Parathyroid adenoma (tissue), 2 donors: ENCODE measurements around the gene KIAA0753.
"Not testable (repeated sequence)": the region's sequence is repeated elsewhere in the genome, so short reads cannot be mapped to it uniquely, and the experiment has no call there.

Experiments
- H2AFZ ChIP-seq: fragments of 300-600 bp; sonication (generic); one replicate; pipeline ENCODE4 v1.7.0; 2017; ENCODE audit warnings: antibody characterized with exemption, mild to moderate bottlenecking
- H3K27ac ChIP-seq: fragments of 300-600 bp; sonication (generic); one replicate; pipeline ENCODE4 v1.7.0; 2017
- H3K27me3 ChIP-seq: fragments of 300-600 bp; sonication (generic); one replicate; pipeline ENCODE4 v1.7.0; 2017; ENCODE audit warnings: low read length; ENCODE audit not compliant: control insufficient read depth, insufficient read depth
- H3K36me3 ChIP-seq: fragments of 300-600 bp; sonication (generic); one replicate; pipeline ENCODE4 v1.7.0; 2017; ENCODE audit warnings: low read length; ENCODE audit not compliant: control insufficient read depth, insufficient read depth
- H3K4me1 ChIP-seq: fragments of 300-600 bp; sonication (generic); one replicate; pipeline ENCODE4 v1.7.0; 2017; ENCODE audit warnings: control low read depth
- H3K4me2 ChIP-seq: fragments of 300-600 bp; sonication (generic); one replicate; pipeline ENCODE4 v1.7.0; 2017; ENCODE audit warnings: low read length
- H3K4me3 ChIP-seq: fragments of 300-600 bp; sonication (generic); one replicate; pipeline ENCODE4 v1.7.0; 2017; ENCODE audit warnings: low read depth, low read length
- H3K79me2 ChIP-seq: fragments of 300-600 bp; sonication (generic); one replicate; pipeline ENCODE4 v1.7.0; 2017; ENCODE audit warnings: control low read depth
- H3K9ac ChIP-seq: fragments of 300-600 bp; sonication (generic); one replicate; pipeline ENCODE4 v1.7.0; 2017; ENCODE audit warnings: mild to moderate bottlenecking
- H3K9me3 ChIP-seq: fragments of 300-600 bp; sonication (generic); one replicate; pipeline ENCODE4 v1.7.0; 2017; ENCODE audit warnings: low read length; ENCODE audit not compliant: control insufficient read depth
- TF ChIP-seq, protein P1 (sequence below): fragments of 300-600 bp; sonication (generic); IDR thresholded peaks from one replicate; pipeline ENCODE4 v1.7.0; 2017; ENCODE audit warnings: antibody characterized with exemption, mild to moderate bottlenecking
- donor health status: primary hyperparathyroidism.

The KIAA0753 gene

DNA sequence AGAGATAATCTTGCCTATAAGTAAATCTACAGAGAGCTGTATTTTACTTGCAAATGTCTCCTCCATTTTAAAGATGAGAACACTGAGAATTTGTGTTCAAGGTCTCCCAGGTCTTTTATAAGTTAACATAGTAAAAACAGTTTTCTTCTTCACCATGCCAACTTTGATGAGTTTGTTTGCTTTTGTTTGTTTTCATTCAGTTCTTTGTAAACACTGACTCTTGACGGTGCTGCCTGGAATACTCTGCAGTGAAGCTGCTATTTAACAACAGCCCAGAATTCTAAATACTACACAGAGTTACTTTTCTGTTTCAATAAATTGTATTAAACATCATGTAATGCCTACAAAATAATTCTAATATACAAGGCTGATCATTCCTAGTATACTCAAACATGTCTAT lies 42.8 kb downstream of the KIAA0753 start:
- Histone ChIP-seq H3K36me3 (no peaks in the 10 kb centered on the region), H3K4me2 (no peak overlapping the region), H3K27me3 (no peaks in the 10 kb centered on the region), H3K79me2 (no peaks in the 10 kb centered on the region), H3K4me1 (no peaks in the 10 kb centered on the region), H3K4me3 (no peak overlapping the region), H3K9me3 (no peaks in the 10 kb centered on the region), H2AFZ (no peak overlapping the region), H3K27ac (no peak overlapping the region), H3K9ac (no peak overlapping the region)
- TF ChIP-seq, protein P1, sequence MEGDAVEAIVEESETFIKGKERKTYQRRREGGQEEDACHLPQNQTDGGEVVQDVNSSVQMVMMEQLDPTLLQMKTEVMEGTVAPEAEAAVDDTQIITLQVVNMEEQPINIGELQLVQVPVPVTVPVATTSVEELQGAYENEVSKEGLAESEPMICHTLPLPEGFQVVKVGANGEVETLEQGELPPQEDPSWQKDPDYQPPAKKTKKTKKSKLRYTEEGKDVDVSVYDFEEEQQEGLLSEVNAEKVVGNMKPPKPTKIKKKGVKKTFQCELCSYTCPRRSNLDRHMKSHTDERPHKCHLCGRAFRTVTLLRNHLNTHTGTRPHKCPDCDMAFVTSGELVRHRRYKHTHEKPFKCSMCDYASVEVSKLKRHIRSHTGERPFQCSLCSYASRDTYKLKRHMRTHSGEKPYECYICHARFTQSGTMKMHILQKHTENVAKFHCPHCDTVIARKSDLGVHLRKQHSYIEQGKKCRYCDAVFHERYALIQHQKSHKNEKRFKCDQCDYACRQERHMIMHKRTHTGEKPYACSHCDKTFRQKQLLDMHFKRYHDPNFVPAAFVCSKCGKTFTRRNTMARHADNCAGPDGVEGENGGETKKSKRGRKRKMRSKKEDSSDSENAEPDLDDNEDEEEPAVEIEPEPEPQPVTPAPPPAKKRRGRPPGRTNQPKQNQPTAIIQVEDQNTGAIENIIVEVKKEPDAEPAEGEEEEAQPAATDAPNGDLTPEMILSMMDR, result no peak

DNA sequence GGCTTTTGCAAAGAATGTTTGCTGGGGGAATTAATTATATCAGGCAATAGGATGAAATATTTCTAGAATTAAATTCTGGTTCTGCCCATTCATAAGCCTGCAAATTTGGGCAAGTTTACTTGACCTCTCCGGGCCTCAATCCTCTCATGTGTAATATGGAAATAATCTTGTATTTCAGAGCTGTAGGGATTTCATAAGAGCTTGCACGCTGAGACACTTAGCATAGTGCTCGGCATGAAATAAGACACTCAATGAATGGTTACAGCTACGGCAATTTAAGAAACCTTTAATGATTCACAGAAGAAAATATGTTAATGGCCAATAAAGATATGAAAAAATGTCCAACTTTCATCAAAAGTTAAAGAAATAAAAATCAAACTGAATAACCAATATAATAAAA lies 43.6 kb downstream of the KIAA0753 start:
- TF ChIP-seq, protein P1, result no peak
- H3K9ac ChIP-seq, result no peak overlapping the region
- no peaks in the 10 kb centered on the region for H3K79me2 ChIP-seq
- H3K4me3 ChIP-seq, result no peak overlapping the region
- no peak overlapping the region for H3K27ac ChIP-seq
- no peaks in the 10 kb centered on the region for H3K4me1 ChIP-seq
- H2AFZ ChIP-seq, result no peak overlapping the region
- no peaks in the 10 kb centered on the region for H3K27me3 ChIP-seq
- H3K4me2 ChIP-seq, result no peak overlapping the region
- no peaks in the 10 kb centered on the region for H3K36me3 ChIP-seq
- H3K9me3 ChIP-seq, result no peaks in the 10 kb centered on the region

DNA sequence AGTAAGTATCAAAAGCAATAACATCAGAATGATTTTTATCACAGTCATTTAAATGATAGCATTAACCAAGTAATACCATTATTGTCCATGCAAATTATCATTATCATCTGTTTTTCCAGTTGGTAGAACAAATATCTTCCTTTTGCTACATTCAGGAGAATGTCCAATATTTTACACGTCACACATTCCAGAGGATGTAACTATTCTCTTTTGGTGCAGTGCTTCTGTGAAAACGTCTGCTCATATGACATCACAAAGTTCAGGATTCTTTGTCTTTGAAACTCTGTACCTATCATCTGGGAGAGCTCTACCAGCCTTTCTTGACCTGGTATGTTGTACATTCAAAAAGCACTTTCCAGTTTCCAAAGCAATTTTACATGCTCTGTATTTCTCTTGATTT lies 44.0 kb downstream of the KIAA0753 start:
- H3K9ac ChIP-seq, result no peak overlapping the region
- H3K36me3 ChIP-seq, result no peaks in the 10 kb centered on the region
- H2AFZ ChIP-seq, result no peak overlapping the region
- H3K4me1 ChIP-seq, result no peaks in the 10 kb centered on the region
- no peak overlapping the region for H3K4me2 ChIP-seq
- H3K79me2 ChIP-seq, result no peaks in the 10 kb centered on the region
- TF ChIP-seq, protein P1, result no peak
- no peaks in the 10 kb centered on the region for H3K27me3 ChIP-seq
- no peaks in the 10 kb centered on the region for H3K9me3 ChIP-seq
- H3K27ac ChIP-seq, result no peak overlapping the region
- H3K4me3 ChIP-seq, result no peak overlapping the region

DNA sequence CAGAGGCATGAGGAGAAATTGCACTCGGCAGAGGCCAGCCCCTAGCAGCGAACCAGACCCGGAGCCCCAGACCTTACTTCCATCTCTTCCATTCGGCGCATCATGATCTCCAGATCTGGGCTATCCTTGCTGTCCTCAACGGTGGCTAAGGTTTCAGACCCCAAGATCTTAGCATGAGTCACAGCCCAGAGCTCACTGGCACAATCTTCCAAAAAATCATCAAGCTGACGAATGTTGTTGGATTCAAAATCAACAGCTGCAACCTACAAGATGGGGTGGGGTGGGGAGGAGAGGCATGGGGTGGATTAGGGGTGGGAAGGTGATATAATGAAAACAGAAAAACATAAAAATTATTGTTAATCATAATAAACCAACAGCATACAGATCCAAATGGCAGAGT lies 44.4 kb downstream of the KIAA0753 start:
- TF ChIP-seq, protein P1, result no peak
- H3K36me3 ChIP-seq, result no peaks in the 10 kb centered on the region
- H3K4me2 ChIP-seq, result no peak overlapping the region

DNA sequence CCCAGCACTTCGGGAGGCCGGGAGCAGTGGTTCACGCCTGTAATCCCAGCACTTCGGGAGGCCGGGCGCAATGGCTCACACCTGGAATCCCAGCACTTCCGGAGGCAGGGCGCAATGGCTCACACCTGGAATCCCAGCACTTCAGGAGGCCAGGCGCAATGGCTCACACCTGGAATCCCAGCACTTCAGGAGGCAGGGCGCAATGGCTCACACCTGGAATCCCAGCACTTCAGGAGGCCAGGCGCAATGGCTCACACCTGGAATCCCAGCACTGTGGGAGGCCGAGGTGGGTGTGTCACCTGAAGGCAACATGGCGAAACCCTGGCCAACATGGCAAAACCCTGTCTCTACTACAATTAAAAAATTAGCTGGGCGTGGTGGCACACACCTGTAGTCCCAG lies 47.1 kb downstream of the KIAA0753 start:
- H3K79me2 ChIP-seq, H3K27ac ChIP-seq, H2AFZ ChIP-seq, H3K36me3 ChIP-seq, H3K4me1 ChIP-seq, H3K4me2 ChIP-seq, H3K4me3 ChIP-seq, H3K9me3 ChIP-seq, H3K9ac ChIP-seq, H3K27me3 ChIP-seq: not testable (repeated sequence)

More for the DNA sequence above, 44.4 kb downstream of the KIAA0753 start:
- Histone ChIP-seq H3K27me3 (no peaks in the 10 kb centered on the region), H3K4me3 (no peak overlapping the region), H3K27ac (no peak overlapping the region), H3K9me3 (no peaks in the 10 kb centered on the region), H3K9ac (no peak overlapping the region), H3K79me2 (no peaks in the 10 kb centered on the region), H2AFZ (no peak overlapping the region), H3K4me1 (no peaks in the 10 kb centered on the region)
